ENCODE data around the gene THRB.

The THRB gene

DNA sequence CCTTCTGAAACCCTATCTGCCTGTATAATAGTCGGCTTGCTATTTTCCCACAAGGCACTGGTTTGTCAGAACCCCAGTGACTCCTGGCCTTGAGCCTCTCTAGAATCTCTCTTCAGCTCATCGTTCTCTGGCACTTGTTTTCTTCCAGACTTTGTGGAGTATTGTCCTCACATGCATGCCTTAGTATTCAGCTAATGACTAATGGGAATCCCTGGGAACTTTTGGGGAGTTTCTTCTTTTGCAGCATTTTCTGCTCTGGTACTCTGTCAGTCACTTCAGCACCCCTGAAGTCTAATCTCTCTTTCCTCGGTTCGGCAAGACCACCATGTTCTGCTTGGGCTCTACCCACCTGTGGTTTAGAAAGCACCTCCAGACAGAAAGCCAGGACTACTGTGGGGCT, 35.8 kb upstream of the THRB start:
- no peaks in the 10 kb centered on the region for H3K36me3 Mint-ChIP-seq (ENCODE audit: low read depth)
- TF ChIP-seq, protein P1, sequence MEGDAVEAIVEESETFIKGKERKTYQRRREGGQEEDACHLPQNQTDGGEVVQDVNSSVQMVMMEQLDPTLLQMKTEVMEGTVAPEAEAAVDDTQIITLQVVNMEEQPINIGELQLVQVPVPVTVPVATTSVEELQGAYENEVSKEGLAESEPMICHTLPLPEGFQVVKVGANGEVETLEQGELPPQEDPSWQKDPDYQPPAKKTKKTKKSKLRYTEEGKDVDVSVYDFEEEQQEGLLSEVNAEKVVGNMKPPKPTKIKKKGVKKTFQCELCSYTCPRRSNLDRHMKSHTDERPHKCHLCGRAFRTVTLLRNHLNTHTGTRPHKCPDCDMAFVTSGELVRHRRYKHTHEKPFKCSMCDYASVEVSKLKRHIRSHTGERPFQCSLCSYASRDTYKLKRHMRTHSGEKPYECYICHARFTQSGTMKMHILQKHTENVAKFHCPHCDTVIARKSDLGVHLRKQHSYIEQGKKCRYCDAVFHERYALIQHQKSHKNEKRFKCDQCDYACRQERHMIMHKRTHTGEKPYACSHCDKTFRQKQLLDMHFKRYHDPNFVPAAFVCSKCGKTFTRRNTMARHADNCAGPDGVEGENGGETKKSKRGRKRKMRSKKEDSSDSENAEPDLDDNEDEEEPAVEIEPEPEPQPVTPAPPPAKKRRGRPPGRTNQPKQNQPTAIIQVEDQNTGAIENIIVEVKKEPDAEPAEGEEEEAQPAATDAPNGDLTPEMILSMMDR (IDR thresholded peaks at IDR 0.05): no peak
- no peak overlapping the region for H3K27ac Mint-ChIP-seq
- peaks cover 13% of the 10 kb centered on the region for H3K27me3 Mint-ChIP-seq (ENCODE audit: low read depth, poor library complexity)
- no peaks in the 10 kb centered on the region for H3K9me3 Mint-ChIP-seq
- no peak overlapping the region for H3K4me3 Mint-ChIP-seq
- no peak for DNase-seq
- H3K4me1 Mint-ChIP-seq: peaks cover 18% of the 10 kb centered on the region

GRCh38 chr3:24529210-24529609, 34.6 kb upstream of the THRB start:
- Mint-ChIP-seq H3K4me3 (no peak overlapping the region), H3K9me3 (no peaks in the 10 kb centered on the region), H3K27me3 (ENCODE audit: low read depth, poor library complexity) (peaks cover 26% of the 10 kb centered on the region), H3K36me3 (ENCODE audit: low read depth) (no peaks in the 10 kb centered on the region), H3K4me1 (peaks cover 18% of the 10 kb centered on the region), H3K27ac (no peak overlapping the region)
- DNase-seq: no peak
- TF ChIP-seq, protein P1 (IDR thresholded peaks at IDR 0.05): no peak

GRCh38 chr3:24526640-24527212, 32.1 kb upstream of the THRB start:
- Mint-ChIP-seq H3K36me3 (ENCODE audit: low read depth) (no peaks in the 10 kb centered on the region), H3K27me3 (ENCODE audit: low read depth, poor library complexity) (peaks cover 46% of the 10 kb centered on the region), H3K27ac (no peak overlapping the region), H3K4me3 (no peak overlapping the region), H3K4me1 (peaks cover 8% of the 10 kb centered on the region), H3K9me3 (no peaks in the 10 kb centered on the region)
- no peak for DNase-seq
- TF ChIP-seq, protein P1 (IDR thresholded peaks at IDR 0.05): no peak

DNA sequence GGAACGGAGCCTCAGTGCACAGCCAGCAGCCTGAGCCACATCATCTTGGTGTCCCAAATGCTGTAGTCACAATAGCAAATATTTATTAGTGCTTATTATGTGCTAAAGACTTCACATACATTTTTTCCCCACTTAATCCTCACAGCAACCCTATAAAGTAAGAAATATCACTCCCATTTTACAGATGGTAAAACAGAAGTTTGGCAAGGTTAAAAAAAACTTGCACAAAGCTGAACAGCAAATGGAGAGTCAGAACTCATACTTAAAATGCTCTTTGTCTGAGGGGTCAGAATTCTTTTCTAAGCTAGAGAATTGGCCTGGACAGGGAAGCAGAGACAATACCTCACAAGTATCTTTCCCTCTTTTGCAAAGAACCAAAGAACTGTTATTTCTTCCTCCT, 30.9 kb upstream of the THRB start:
- H3K27me3 Mint-ChIP-seq (ENCODE audit: low read depth, poor library complexity): peaks cover 55% of the 10 kb centered on the region
- TF ChIP-seq, protein P1 (IDR thresholded peaks at IDR 0.05): no peak
- no peaks in the 10 kb centered on the region for H3K9me3 Mint-ChIP-seq
- no peak for DNase-seq
- H3K36me3 Mint-ChIP-seq (ENCODE audit: low read depth): no peaks in the 10 kb centered on the region
- H3K4me3 Mint-ChIP-seq: no peak overlapping the region
- H3K4me1 Mint-ChIP-seq: peaks cover 12% of the 10 kb centered on the region
- no peak overlapping the region for H3K27ac Mint-ChIP-seq

- H3K27me3 Mint-ChIP-seq (ENCODE audit: low read depth, poor library complexity): peaks cover 60% of the 10 kb centered on the region
- no peak for DNase-seq
- no peak overlapping the region for H3K4me3 Mint-ChIP-seq
- peaks cover 3% of the 10 kb centered on the region for H3K9me3 Mint-ChIP-seq
- peaks cover 12% of the 10 kb centered on the region for H3K4me1 Mint-ChIP-seq
- no peaks in the 10 kb centered on the region for H3K36me3 Mint-ChIP-seq (ENCODE audit: low read depth)
- TF ChIP-seq, protein P1 (IDR thresholded peaks at IDR 0.05): no peak
- H3K27ac Mint-ChIP-seq: no peak overlapping the region
Measured at GRCh38 chr3:24525022-24525421, 30.4 kb upstream of the THRB start.

GRCh38 chr3:24523988-24524727, 29.5 kb upstream of the THRB start:
- peaks cover 3% of the 10 kb centered on the region for H3K9me3 Mint-ChIP-seq
- no peaks in the 10 kb centered on the region for H3K36me3 Mint-ChIP-seq (ENCODE audit: low read depth)
- no peak overlapping the region for H3K4me3 Mint-ChIP-seq
- TF ChIP-seq, protein P1 (IDR thresholded peaks at IDR 0.05): no peak
- H3K27me3 Mint-ChIP-seq (ENCODE audit: low read depth, poor library complexity): peaks cover 69% of the 10 kb centered on the region
- DNase-seq: no peak
- H3K4me1 Mint-ChIP-seq: peaks cover 12% of the 10 kb centered on the region
- no peak overlapping the region for H3K27ac Mint-ChIP-seq
